SH-SY5Y (cell line): Measurements from ENCODE around the gene TMEM200A.

ENCODE experiments used
- GATA2 ChIP-seq: IDR thresholded peaks from 2 replicates; pipeline ENCODE4 v1.6.1; 2011; ENCODE audit warnings: mild to moderate bottlenecking, low read depth, low read length
- GATA3 ChIP-seq: IDR thresholded peaks from 2 replicates; pipeline ENCODE4 v1.6.1; 2011; ENCODE audit warnings: low read depth, mild to moderate bottlenecking, low read length, moderate library complexity

Gene TMEM200A

GRCh38 chr6:130426066-130426721 is 60.4 kb downstream of the TMEM200A start:
- TF ChIP-seq GATA3 (no peak), GATA2 (no peak)

GRCh38 chr6:130431346-130431852 is 65.6 kb downstream of the TMEM200A start:
- TF ChIP-seq GATA2 (no peak), GATA3 (no peak)

GRCh38 chr6:130432838-130433237 is 67.0 kb downstream of the TMEM200A start:
- no peak for TF ChIP-seq GATA2
- no peak for TF ChIP-seq GATA3

GRCh38 chr6:130434174-130434873 is 68.5 kb downstream of the TMEM200A start:
- TF ChIP-seq GATA2 (no peak), GATA3 (no peak)

- TF ChIP-seq GATA2 (no peak), GATA3 (no peak)
Measured at GRCh38 chr6:130435181-130435580, 69.4 kb downstream of the TMEM200A start.

GRCh38 chr6:130437961-130438360 is 72.1 kb downstream of the TMEM200A start:
- no peak for TF ChIP-seq GATA3
- TF ChIP-seq GATA2, result no peak

- TF ChIP-seq GATA3 (no peak), GATA2 (no peak)
Measured at GRCh38 chr6:130447374-130447773, 81.6 kb downstream of the TMEM200A start.

GRCh38 chr6:130452336-130452735 is 86.5 kb downstream of the TMEM200A start:
- TF ChIP-seq GATA2, result no peak

- TF ChIP-seq GATA2 (no peak), GATA3 (no peak)
Measured at GRCh38 chr6:130453230-130453629, 87.4 kb downstream of the TMEM200A start.

GRCh38 chr6:130457605-130458004 is 91.8 kb downstream of the TMEM200A start:
- TF ChIP-seq GATA2, result no peak
- no peak for TF ChIP-seq GATA3

- TF ChIP-seq GATA2 (no peak), GATA3 (no peak)
Measured at GRCh38 chr6:130459316-130459715, 93.5 kb downstream of the TMEM200A start.

- TF ChIP-seq GATA3 (no peak), GATA2 (no peak)
Measured at GRCh38 chr6:130460934-130461333, 95.1 kb downstream of the TMEM200A start.

GRCh38 chr6:130466052-130466747 is 100.4 kb downstream of the TMEM200A start:
- TF ChIP-seq GATA3, result no peak
- no peak for TF ChIP-seq GATA2

GRCh38 chr6:130466748-130467061 is 100.9 kb downstream of the TMEM200A start:
- no peak for TF ChIP-seq GATA2
- no peak for TF ChIP-seq GATA3

GRCh38 chr6:130467146-130468050 is 101.6 kb downstream of the TMEM200A start:
- no peak for TF ChIP-seq GATA3
- TF ChIP-seq GATA2, result no peak
